Measurements from ENCODE around the gene SPANXN4.

DNA sequence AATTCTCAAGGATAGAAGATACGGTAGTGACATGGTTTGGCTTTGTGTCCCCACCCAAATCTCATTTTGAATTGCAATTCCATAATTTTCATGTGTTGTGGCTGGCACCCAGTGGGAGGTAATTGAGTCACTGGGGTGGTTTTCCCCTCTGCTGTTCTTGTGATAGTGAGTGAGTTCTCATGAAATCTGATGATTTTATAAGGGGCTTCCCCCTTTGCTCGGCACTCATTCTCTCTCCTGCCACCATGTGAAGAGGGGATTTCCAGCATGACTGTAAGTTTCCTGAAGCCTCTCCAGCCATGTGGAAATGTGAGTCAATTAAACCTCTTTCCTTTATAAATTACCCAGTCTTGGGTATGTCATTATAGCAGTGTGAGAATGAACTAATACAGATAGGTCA, 8.5 kb upstream of the SPANXN4 start:
- TF ChIP-seq, protein P1, sequence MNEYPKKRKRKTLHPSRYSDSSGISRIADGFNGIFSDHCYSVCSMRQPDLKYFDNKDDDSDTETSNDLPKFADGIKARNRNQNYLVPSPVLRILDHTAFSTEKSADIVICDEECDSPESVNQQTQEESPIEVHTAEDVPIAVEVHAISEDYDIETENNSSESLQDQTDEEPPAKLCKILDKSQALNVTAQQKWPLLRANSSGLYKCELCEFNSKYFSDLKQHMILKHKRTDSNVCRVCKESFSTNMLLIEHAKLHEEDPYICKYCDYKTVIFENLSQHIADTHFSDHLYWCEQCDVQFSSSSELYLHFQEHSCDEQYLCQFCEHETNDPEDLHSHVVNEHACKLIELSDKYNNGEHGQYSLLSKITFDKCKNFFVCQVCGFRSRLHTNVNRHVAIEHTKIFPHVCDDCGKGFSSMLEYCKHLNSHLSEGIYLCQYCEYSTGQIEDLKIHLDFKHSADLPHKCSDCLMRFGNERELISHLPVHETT (tag by site-specific recombination; IDR thresholded peaks at IDR 0.05) = no peak
- no peak for TF ChIP-seq ZBTB1 (tag by site-specific recombination; IDR thresholded peaks at IDR 0.05)
- TF ChIP-seq ZNF366 (tag by site-specific recombination; conservative IDR thresholded peaks at IDR 0.05) = no peak
- TF ChIP-seq, protein P2, sequence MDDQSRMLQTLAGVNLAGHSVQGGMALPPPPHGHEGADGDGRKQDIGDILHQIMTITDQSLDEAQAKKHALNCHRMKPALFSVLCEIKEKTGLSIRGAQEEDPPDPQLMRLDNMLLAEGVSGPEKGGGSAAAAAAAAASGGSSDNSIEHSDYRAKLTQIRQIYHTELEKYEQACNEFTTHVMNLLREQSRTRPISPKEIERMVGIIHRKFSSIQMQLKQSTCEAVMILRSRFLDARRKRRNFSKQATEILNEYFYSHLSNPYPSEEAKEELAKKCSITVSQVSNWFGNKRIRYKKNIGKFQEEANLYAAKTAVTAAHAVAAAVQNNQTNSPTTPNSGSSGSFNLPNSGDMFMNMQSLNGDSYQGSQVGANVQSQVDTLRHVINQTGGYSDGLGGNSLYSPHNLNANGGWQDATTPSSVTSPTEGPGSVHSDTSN (CRISPR knock-in tag; IDR thresholded peaks at IDR 0.05) = no peak
- TF ChIP-seq ZNF24 (tag by site-specific recombination; IDR thresholded peaks at IDR 0.05) = no peak
- TF ChIP-seq, protein P3, sequence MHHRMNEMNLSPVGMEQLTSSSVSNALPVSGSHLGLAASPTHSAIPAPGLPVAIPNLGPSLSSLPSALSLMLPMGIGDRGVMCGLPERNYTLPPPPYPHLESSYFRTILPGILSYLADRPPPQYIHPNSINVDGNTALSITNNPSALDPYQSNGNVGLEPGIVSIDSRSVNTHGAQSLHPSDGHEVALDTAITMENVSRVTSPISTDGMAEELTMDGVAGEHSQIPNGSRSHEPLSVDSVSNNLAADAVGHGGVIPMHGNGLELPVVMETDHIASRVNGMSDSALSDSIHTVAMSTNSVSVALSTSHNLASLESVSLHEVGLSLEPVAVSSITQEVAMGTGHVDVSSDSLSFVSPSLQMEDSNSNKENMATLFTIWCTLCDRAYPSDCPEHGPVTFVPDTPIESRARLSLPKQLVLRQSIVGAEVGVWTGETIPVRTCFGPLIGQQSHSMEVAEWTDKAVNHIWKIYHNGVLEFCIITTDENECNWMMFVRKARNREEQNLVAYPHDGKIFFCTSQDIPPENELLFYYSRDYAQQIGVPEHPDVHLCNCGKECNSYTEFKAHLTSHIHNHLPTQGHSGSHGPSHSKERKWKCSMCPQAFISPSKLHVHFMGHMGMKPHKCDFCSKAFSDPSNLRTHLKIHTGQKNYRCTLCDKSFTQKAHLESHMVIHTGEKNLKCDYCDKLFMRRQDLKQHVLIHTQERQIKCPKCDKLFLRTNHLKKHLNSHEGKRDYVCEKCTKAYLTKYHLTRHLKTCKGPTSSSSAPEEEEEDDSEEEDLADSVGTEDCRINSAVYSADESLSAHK (tag by site-specific recombination; IDR thresholded peaks at IDR 0.05) = no peak
- TF ChIP-seq RBAK (tag by site-specific recombination; IDR thresholded peaks at IDR 0.05) = no peak
- TF ChIP-seq CTCF (tag by site-specific recombination; IDR thresholded peaks at IDR 0.05) = no peak
- TF ChIP-seq ZNF121 (tag by site-specific recombination; IDR thresholded peaks at IDR 0.05) = no peak
- TF ChIP-seq ZNF600 (tag by site-specific recombination; IDR thresholded peaks at IDR 0.05) = no peak
- no peak for TF ChIP-seq GLI2 (tag by site-specific recombination; IDR thresholded peaks at IDR 0.05; ENCODE audit: borderline replicate concordance, low read depth)
- no peak for TF ChIP-seq ZNF654 (tag by site-specific recombination; IDR thresholded peaks at IDR 0.05; ENCODE audit: low read depth)
